ENCODE data around the gene EBF4.

The EBF4 gene

DNA sequence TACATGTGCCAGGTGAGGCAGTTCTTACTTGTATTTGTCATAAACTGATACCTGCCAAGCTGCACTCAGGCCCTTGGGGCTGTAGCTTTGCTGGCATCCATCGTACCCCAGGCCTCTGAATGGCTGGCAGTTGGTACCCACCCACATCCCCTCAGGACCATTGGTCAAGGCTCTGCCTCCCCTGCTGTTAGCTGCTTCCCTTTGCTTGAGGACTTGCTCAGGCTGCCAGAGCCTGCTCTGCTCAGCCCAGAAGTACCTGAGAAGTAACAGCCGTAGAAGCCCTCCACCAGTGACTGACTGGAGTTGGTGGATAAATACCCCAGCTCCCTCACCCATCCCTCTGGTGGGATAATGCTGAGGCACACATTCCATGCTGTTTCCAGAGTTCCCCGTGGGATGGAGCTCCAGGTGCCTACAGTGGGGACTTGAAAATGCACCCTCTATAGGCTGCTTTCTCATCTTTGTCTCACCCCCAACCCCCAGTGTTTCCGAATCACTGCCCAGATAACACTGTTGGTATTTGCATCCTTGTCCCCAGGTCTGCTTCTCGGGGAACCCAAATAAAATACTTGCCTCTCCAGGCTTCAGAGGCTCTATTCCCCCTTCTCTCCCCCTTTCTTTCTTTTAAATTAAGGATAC is 7.3 kb downstream of the EBF4 start:
- DNase-seq (ENCODE audit: low read depth, low spot score) = no peak

GRCh38 chr20:2700913-2701620 is 8.5 kb downstream of the EBF4 start:
- DNase-seq (ENCODE audit: low read depth, low spot score) = no peak

DNA sequence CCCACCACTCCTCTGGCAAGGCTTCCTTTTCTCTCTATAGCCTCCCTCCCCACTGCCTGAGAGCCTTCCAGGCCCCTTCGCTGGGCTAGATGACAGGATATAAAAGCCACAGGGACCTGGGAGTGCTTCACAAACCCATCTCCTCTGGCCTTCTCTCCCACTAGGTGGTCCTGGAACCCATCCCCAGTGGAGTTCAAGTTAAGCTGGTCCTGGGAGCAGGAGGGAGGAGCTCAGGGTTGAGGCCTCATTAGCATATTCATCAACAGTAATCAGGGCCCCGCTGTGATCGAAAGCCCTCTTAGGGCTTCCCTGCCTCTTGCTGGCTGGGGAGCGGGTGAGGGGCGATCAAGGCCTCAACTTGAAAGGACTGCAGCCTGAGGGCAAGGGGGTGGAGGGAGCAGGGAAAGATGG is 9.1 kb downstream of the EBF4 start:
- no peak for DNase-seq (ENCODE audit: low read depth, low spot score)

GRCh38 chr20:2703716-2704475 is 11.3 kb downstream of the EBF4 start:
- no peak for DNase-seq (ENCODE audit: low read depth, low spot score)

- no peak for DNase-seq (ENCODE audit: low read depth, low spot score)
These were observed 13.5 kb downstream of the EBF4 start for GRCh38 chr20:2705931-2706645.

- no peak for DNase-seq (ENCODE audit: low read depth, low spot score)
These were observed 14.2 kb downstream of the EBF4 start for GRCh38 chr20:2706688-2707352.

DNA sequence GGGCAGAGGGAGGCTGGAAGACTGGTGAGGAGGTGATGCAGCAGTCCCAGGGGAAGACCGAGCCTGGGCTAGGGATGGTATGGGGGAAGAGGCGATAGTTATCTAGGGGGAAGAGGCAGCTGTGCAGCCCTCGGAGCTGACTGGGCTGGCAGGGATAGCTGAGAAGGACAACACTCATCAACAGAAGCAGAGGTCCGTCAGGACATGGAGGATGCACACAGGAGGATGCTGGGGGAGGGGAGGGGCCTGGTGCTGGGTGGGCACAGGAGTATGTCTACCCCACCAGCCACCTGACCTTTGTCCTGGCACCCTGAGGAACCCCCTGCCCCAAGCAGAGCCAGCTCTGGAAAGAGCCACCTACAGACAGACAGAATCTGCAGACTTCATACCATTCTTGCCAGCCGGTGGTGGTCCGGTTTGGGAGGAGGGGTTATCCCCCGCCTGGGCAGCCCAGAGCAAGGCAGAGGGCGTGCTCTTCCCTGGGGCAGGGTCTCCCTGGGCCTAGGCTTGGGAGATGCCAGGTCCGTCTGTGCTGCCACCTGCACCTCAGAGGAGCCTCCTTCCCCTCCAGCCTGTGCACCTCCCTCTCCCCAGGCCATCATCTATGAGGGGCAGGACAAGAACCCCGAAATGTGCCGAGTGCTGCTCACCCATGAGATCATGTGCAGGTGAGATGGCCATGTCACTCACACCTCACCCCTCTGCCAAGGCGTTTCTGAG is 14.9 kb downstream of the EBF4 start:
- no peak for DNase-seq (ENCODE audit: low read depth, low spot score)

DNA sequence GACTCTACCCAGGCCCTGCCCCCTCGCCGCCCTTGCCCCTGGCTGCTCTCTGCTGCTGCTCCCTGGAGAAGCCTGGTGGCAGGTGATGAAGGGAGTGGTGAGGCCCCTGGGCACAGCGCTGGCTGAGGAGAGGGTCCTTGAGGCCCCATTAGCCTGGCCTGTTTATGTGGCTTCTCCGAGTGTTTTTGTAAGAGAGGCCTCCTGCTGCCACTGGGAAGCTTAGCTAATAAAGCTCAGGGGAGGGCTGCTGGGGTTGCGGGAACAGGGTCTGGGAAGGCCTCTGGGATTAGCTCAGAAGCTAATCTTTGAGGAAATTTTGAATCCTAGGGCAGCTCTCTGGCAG is 15.5 kb downstream of the EBF4 start:
- DNase-seq (ENCODE audit: low read depth, low spot score) = no peak

- no peak for DNase-seq (ENCODE audit: low read depth, low spot score)
These were observed 16.1 kb downstream of the EBF4 start for GRCh38 chr20:2708665-2709064.

GRCh38 chr20:2709205-2709981 is 16.8 kb downstream of the EBF4 start:
- no peak for DNase-seq (ENCODE audit: low read depth, low spot score)

- DNase-seq (ENCODE audit: low read depth, low spot score) = no peak
These were observed 20.7 kb downstream of the EBF4 start for GRCh38 chr20:2713285-2713684.

DNA sequence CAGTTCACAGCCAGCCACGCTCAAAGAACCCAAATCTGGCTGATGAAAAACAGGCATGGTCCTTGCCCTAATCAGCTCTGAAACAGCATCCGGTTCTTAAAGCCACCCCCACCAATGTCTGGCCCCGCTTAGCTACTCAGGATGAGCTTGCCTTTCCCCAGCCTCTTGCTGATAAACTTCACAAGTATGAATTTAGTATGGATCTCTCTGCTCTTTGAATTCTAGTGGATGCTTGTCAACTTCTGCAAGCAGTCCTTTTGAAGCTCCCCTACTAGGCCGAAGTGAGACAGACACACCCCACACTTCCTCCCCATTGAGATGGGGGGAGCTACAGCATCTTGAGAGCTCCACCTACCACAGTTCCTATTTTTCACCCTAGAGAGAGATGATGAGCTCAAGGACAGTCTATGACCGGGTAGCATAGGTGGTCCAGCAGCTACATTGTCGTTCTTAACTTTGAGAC is 36.7 kb downstream of the EBF4 start:
- DNase-seq (ENCODE audit: low read depth, low spot score) = no peak

- DNase-seq (ENCODE audit: low read depth, low spot score) = no peak
These were observed 37.2 kb downstream of the EBF4 start for GRCh38 chr20:2729791-2730190.

DNA sequence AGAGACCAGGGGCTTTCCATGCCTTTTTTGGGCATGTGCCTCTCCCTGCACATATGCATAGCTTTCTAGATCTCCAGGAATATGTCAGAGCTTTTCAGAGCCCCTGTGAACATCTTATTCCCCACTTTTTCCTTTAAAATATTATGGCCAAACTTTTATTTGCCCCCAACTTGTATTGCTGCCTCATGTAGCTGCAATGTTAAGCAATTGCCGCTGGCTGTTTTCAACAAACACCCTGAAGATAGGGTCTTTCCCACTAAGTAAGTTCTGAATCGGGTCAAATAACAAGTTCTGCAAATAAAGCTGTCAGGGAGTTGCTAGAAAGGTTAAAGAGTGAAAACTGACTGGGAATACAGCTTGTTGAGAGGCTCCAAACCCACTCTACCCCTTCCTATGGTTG is 42.3 kb downstream of the EBF4 start:
- DNase-seq (ENCODE audit: low read depth, low spot score) = no peak

GRCh38 chr20:2736441-2736840 is 43.9 kb downstream of the EBF4 start:
- DNase-seq (ENCODE audit: low read depth, low spot score) = no peak

DNA sequence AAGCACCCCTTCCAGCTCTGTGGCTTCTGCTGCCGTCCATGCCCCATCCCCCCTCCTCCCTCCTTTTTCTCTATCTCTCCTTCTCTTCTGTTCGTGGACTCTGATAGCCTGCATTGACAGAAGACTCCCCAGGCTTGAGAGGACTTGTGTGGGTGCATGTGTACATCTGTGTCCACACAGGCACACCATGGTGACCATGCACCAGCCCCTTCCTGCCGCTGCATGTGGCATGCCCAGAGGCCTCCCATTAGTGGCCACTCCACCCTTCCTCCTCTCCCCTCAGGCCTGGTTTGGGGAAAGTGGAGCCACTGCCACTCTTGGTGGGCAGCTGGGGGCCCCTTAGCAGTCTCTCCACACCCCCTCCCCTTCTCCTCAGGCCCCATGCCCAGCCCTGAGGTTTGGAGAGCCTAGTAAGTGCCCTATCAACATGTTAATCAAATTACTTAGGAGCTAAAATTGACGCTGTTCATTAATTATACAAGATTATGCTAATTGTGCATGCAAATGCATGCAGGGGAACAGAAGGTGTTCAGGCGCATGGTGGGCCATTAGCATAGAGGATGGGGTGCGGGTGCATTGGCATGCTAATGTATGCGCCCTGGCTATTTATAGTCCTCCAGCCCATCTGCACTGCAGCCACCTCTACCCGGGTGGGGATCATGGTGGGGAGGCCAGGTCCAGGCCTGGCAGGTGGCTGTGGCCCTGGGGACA is 45.9 kb downstream of the EBF4 start:
- DNase-seq (ENCODE audit: low read depth, low spot score) = no peak

DNA sequence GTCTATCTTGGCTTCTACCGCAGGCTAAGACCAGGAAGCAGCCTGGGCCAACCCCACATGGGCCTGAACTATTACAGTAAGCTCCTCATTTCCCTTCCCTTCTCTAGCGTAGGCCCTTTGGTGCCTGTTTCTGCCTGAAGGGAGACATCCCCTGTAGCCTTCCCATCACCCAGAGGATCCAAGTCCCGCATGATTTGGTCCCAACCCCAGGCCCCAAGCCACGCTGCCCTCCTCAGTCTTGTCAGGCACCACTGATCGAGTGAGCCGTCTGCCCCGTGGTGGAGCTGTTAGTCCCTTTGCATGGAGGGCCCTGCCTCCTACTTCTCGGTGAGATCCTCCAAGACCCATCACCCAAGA is 46.4 kb downstream of the EBF4 start:
- DNase-seq (ENCODE audit: low read depth, low spot score) = no peak

DNA sequence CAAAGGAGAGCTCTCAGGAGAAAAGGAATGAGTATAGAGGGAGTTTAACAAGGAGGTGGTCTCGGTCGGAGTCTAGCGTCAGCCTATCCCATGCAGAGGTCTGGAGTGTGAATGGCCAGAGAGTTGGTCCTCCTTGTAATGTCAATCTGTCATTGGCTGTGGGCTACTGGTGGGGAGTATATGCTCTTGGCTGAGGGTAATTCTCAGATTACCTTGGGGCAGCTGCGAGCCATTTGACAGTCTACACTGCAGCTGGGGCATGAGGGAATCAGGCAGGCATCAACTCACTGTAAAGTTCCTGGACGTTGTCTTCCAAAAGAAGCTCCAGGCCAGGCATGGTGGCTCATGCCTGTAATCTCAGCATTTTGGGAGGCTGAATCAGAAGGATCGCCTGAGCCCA is 48.1 kb downstream of the EBF4 start:
- no peak for DNase-seq (ENCODE audit: low read depth, low spot score)

- DNase-seq (ENCODE audit: low read depth, low spot score) = no peak
These were observed 48.9 kb downstream of the EBF4 start for GRCh38 chr20:2741463-2741862.

- no peak for DNase-seq (ENCODE audit: low read depth, low spot score)
These were observed 49.3 kb downstream of the EBF4 start for GRCh38 chr20:2741881-2742280.
